Measurements from ENCODE around the gene TMEM95. TPM values are rescaled to one million over a fixed set of nuclear protein-coding genes. Genes with fewer than 3 reads are reported as not detected.

Gene TMEM95
- total RNA-seq, 4 donors from 2014 or later: not detected

DNA sequence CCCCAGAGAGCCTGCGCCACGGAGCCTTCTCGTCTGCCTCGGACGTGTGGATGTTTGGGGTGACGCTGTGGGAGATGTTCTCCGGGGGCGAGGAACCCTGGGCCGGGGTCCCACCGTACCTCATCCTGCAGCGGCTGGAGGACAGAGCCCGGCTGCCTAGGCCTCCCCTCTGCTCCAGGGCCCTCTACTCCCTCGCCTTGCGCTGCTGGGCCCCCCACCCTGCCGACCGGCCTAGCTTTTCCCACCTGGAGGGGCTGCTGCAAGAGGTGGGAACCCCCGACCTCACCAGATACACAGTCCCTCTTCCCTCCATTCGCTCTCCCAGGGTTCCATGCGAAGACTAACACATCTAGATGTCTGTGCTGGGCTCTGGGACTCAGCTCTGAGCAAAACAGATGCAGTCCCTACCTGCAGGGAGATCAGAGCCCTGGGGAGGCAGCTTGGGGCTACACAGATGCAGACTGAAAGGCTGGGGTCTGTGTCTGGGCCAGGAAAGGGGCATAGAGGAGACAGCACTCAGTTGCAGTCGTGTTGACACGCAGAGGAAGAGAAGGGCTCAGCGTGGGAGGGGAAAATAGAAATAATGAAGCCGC lies 29.6 kb downstream of the TMEM95 start:
- Histone ChIP-seq H3K27me3 (no peaks in the 10 kb centered on the region), H3K9me3 (no peaks in the 10 kb centered on the region), H3K36me3 (peaks cover 0 to 28% (median 0%) of the 10 kb centered on the region in 3 donors), H3K27ac (peak overlapping the region; percentile 61 to 87 (median 74)), H3K4me1 (peaks cover 0 to 17% (median 7%) of the 10 kb centered on the region in 4 donors), H3K4me3 (peak overlapping the region; percentile 46 to 61 (median 51))
- DNase-seq: no peak
- TF ChIP-seq, protein P1, sequence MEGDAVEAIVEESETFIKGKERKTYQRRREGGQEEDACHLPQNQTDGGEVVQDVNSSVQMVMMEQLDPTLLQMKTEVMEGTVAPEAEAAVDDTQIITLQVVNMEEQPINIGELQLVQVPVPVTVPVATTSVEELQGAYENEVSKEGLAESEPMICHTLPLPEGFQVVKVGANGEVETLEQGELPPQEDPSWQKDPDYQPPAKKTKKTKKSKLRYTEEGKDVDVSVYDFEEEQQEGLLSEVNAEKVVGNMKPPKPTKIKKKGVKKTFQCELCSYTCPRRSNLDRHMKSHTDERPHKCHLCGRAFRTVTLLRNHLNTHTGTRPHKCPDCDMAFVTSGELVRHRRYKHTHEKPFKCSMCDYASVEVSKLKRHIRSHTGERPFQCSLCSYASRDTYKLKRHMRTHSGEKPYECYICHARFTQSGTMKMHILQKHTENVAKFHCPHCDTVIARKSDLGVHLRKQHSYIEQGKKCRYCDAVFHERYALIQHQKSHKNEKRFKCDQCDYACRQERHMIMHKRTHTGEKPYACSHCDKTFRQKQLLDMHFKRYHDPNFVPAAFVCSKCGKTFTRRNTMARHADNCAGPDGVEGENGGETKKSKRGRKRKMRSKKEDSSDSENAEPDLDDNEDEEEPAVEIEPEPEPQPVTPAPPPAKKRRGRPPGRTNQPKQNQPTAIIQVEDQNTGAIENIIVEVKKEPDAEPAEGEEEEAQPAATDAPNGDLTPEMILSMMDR (IDR thresholded peaks at IDR 0.05): no peak
- TF ChIP-seq POLR2A (IDR thresholded peaks at IDR 0.05): no peak

DNA sequence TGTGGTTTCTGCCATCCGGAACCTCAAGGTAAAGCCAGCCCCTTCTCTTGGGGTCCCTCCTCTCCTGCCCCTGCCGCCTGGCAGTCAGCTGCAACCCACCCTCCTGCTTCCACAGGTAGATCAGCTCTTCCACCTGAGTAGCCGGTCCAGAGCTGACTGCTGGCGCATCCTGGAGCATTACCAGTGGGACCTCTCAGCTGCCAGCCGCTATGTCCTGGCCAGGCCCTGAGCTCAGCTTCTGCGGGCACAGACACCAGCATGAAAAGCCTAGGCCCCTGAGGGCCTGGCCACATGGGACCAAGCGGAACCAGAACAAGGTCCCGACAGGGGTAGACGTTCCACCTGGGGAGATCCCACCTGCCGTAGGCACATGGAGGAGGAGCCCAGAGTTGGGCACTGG lies 33.9 kb downstream of the TMEM95 start:
- Histone ChIP-seq H3K4me1 (peaks cover 0 to 15% (median 6%) of the 10 kb centered on the region in 4 donors), H3K27ac (no peak overlapping the region), H3K9me3 (no peaks in the 10 kb centered on the region), H3K27me3 (no peaks in the 10 kb centered on the region), H3K36me3 (peaks cover 0 to 46% (median 0%) of the 10 kb centered on the region in 3 donors), H3K4me3 (no peak overlapping the region)
- no peak for TF ChIP-seq POLR2A (IDR thresholded peaks at IDR 0.05)
- TF ChIP-seq, protein P1 (IDR thresholded peaks at IDR 0.05): no peak
- DNase-seq: no peak

DNA sequence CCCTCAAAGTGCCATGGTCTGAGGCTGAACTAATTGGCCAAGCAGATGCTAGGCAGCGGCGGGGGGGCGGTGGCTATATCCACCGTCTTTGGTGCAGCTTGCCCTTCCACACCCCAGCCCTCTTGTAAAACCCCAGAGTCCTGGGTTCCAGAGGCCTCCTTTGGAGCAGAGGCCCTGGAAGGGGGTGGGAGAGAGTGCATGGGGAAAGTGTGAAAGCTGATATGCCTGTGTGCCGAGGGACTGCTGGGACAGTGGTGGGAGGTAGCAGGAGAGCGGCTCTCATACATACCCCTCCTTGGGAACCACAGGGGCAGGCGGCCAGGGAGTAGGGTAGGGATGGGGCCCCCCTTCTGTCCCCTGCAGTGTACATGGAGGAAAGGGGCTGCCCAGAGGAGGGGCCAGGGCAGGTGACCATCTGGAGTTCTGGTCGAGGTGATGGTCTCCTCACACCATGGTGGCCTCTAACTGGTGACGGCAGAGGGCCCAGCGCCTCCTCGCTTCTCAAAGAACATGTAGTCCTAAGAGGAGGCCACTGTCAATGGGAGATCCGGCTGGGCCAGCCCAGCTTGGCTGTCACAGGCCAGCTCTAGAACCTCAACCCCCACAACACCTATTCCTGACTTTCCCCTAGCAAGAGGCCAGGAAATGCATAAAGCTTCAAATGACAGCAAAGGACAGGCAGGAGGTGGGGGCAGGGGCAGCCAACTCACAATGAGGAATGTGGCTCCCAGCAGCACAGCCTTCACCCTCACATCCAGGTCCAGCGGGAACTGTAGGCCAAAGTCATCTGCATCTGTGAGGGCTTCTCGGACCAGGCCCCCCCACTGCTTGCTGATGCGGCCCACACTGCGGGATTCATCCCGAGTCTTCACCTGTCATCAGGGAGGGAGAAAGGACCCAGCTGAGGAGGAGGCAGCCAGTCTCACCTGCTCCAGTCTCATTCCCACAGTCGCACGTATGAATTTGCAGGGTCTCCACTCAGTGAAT lies 35.3 kb downstream of the TMEM95 start:
- Histone ChIP-seq H3K9me3 (no peaks in the 10 kb centered on the region), H3K27ac (no peak overlapping the region), H3K27me3 (no peaks in the 10 kb centered on the region), H3K4me1 (peaks cover 0 to 15% (median 6%) of the 10 kb centered on the region in 4 donors), H3K4me3 (no peak overlapping the region), H3K36me3 (peaks cover 0 to 46% (median 0%) of the 10 kb centered on the region in 3 donors)
- no peak for TF ChIP-seq POLR2A (IDR thresholded peaks at IDR 0.05)
- TF ChIP-seq, protein P1 (IDR thresholded peaks at IDR 0.05): no peak
- DNase-seq: no peak

DNA sequence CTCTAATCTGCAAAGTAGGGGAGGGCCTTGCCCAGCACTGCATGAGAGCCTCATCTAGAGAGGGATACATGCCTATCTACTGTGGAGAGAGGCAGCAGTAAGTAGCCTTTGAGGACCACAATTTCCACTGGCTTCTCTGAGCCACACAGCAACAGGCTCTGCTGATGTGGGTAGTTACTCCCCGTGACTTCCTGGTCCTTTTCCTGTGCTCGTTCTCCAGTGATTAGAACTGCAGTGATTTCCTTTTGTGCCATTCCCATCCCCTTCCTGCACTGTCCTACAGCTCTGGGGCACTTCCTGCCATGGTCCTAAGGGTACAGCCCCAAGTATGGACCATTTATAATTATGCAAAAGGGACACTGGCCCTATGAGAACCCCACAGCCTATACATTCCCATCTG lies 36.4 kb downstream of the TMEM95 start:
- Histone ChIP-seq H3K9me3 (no peaks in the 10 kb centered on the region), H3K27me3 (no peaks in the 10 kb centered on the region), H3K36me3 (peaks cover 0 to 42% (median 0%) of the 10 kb centered on the region in 3 donors), H3K4me3 (no peak overlapping the region), H3K4me1 (peaks cover 0 to 16% (median 6%) of the 10 kb centered on the region in 4 donors), H3K27ac (no peak overlapping the region)
- DNase-seq: no peak
- TF ChIP-seq, protein P1 (IDR thresholded peaks at IDR 0.05): no peak
- no peak for TF ChIP-seq POLR2A (IDR thresholded peaks at IDR 0.05)

DNA sequence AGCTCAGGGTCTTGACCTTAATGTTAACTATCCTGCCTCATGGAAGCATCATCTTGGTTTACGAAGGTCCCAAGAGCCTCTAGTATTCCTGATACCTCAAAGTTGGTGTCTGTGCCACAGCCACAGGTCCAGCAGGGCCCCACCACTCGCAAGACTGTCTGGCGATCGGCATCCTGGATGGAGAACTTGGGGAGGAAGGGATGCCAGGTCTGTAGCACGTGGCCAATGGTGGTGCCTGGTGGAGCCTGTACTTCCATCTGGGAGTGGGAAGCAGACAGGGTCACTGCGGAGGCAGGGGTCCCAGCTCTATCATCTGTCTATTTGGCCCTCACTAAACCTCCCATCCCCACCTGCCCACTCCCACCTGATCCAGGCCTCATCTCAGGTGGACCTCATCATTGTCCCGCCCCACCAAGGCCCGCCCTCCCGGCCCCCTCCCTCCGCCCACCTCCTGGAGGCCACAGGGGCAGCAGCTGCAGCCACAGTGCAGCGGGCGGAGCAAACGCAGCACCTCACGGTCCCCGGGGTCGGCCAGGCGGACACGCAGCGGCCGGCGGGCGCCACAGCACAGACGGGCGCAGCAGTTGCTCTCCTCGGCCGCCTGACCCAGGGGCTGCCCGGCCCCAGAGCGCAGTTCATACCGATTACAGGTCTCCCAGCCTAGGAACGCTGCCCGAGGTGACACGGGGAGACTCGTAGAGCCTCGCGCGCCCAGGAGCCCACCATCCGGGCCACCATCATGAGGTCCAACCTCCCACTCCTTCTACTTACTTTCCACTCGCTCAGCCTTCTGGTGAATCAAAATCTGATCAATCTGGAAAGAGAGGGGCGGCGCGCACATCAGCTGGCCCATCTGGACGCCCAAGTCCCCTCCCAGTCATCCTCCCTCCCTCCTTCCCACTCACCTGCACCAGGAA lies 38.0 kb downstream of the TMEM95 start:
- Histone ChIP-seq H3K9me3 (no peaks in the 10 kb centered on the region), H3K4me1 (peaks cover 0 to 16% (median 6%) of the 10 kb centered on the region in 4 donors), H3K36me3 (peaks cover 0 to 33% (median 0%) of the 10 kb centered on the region in 3 donors), H3K27me3 (no peaks in the 10 kb centered on the region), H3K27ac (peak overlapping the region in 1 of 4 donors; percentile 96), H3K4me3 (peak overlapping the region; percentile 74 to 86 (median 80))
- TF ChIP-seq, protein P1 (IDR thresholded peaks at IDR 0.05): no peak
- no peak for DNase-seq

Data from Peyer's patch (tissue), 4 donors.